Measurements from ENCODE around the gene VAT1L. TPM values are rescaled to one million over a fixed set of nuclear protein-coding genes. Genes with fewer than 3 reads are reported as not detected.

Gene VAT1L
- total RNA-seq, 1 experiment from 2014 or later, result not detected

Other genes with a start within 250 kb of the VAT1L start
- gene NUDT7, start 66.0 kb upstream of the VAT1L start, total RNA-seq (2014; rRNA removed; shearing (Covaris generic)), result 6.0 and 6.7 TPM in 2 replicates
- not detected in 2 replicates for gene CLEC3A, start 234.0 kb downstream of the VAT1L start, total RNA-seq (2014; rRNA removed; shearing (Covaris generic))

All from SK-MEL-5 (cell line).